GM23338 (cell line): ENCODE measurements around the gene APH1A.

Experiments used
- CREB1 ChIP-seq: fragments of 250-450 bp; sonication (Bioruptor Pico); IDR thresholded peaks from 2 replicates; pipeline ENCODE4 v1.5.0; 2020; ENCODE audit warnings: low read depth, mild to moderate bottlenecking, moderate library complexity
- CTCF ChIP-seq, 2 experiments: fragments of 200-600 bp in 1 of 2; sonication (generic) in 1 of 2; conservative IDR thresholded peaks; 2 replicates each; pipeline versions ENCODE4 v1.5.1 to v1.6.1; 2016 to 2017; ENCODE audit warnings: antibody characterized with exemption in 2 of 2, low read depth in 2 of 2, mild to moderate bottlenecking in 2 of 2, moderate library complexity in 1 of 2
- EZH2 ChIP-seq: fragments of 200-600 bp; sonication (generic); IDR thresholded peaks from one replicate; pipeline ENCODE4 v1.8.0; 2017; ENCODE audit warnings: antibody characterized with exemption, mild to moderate bottlenecking, low read depth; ENCODE audit not compliant: unreplicated experiment
- EZH2phosphoT487 ChIP-seq: fragments of 200-600 bp; sonication (generic); IDR thresholded peaks from one replicate; pipeline ENCODE4 v1.8.1; 2018; ENCODE audit warnings: antibody characterized with exemption; ENCODE audit not compliant: unreplicated experiment
- JUNB ChIP-seq: IDR thresholded peaks from one replicate; pipeline ENCODE4 v1.6.1; 2016; ENCODE audit warnings: antibody characterized with exemption; ENCODE audit not compliant: unreplicated experiment
- POLR2AphosphoS5 ChIP-seq: IDR thresholded peaks from 2 replicates; pipeline ENCODE4 v1.6.1; 2016; ENCODE audit warnings: antibody characterized with exemption, low read depth
- STAT1 ChIP-seq: IDR thresholded peaks from one replicate; pipeline ENCODE4 v1.6.1; 2016; ENCODE audit warnings: antibody characterized with exemption; ENCODE audit not compliant: unreplicated experiment
- ZNF331 ChIP-seq: fragments of 250-450 bp; sonication (Bioruptor Pico); IDR thresholded peaks from 2 replicates; pipeline ENCODE4 v1.5.0; 2020; ENCODE audit warnings: low read depth, mild to moderate bottlenecking, moderate library complexity
- ZNF462 ChIP-seq: fragments of 250-450 bp; sonication (Bioruptor Pico); IDR thresholded peaks from 2 replicates; pipeline ENCODE4 v1.5.0; 2020; ENCODE audit warnings: mild to moderate bottlenecking, moderate library complexity
- TF ChIP-seq, protein P1 (sequence below): IDR thresholded peaks from one replicate; pipeline ENCODE4 v1.6.1; 2018; ENCODE audit warnings: antibody characterized with exemption; ENCODE audit not compliant: unreplicated experiment
- TF ChIP-seq, protein P2 (sequence below): IDR thresholded peaks from 2 replicates; pipeline ENCODE4 v1.6.1; 2016; ENCODE audit warnings: antibody characterized with exemption

DNA sequence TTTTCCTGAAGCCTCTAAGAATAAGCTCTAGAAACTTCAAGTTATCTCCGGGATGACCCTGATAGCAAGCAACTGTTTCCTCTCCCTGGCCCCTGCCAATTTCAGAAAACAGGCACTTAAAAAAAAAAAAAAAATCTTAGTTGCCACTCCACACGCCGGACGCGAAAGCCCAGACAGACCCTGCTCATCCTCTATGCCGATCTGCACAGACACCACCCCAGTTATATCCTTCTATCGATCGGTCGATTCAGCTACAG is 34.6 kb downstream of the APH1A start:
- TF ChIP-seq, protein P1, sequence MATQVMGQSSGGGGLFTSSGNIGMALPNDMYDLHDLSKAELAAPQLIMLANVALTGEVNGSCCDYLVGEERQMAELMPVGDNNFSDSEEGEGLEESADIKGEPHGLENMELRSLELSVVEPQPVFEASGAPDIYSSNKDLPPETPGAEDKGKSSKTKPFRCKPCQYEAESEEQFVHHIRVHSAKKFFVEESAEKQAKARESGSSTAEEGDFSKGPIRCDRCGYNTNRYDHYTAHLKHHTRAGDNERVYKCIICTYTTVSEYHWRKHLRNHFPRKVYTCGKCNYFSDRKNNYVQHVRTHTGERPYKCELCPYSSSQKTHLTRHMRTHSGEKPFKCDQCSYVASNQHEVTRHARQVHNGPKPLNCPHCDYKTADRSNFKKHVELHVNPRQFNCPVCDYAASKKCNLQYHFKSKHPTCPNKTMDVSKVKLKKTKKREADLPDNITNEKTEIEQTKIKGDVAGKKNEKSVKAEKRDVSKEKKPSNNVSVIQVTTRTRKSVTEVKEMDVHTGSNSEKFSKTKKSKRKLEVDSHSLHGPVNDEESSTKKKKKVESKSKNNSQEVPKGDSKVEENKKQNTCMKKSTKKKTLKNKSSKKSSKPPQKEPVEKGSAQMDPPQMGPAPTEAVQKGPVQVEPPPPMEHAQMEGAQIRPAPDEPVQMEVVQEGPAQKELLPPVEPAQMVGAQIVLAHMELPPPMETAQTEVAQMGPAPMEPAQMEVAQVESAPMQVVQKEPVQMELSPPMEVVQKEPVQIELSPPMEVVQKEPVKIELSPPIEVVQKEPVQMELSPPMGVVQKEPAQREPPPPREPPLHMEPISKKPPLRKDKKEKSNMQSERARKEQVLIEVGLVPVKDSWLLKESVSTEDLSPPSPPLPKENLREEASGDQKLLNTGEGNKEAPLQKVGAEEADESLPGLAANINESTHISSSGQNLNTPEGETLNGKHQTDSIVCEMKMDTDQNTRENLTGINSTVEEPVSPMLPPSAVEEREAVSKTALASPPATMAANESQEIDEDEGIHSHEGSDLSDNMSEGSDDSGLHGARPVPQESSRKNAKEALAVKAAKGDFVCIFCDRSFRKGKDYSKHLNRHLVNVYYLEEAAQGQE: no peak
- no peak for TF ChIP-seq POLR2AphosphoS5
- no peak for TF ChIP-seq JUNB
- TF ChIP-seq CTCF (conservative IDR thresholded peaks at IDR 0.05; ENCODE audit: low read depth in 2 of 2): no peak
- TF ChIP-seq EZH2: no peak
- no peak for TF ChIP-seq CREB1 (CRISPR knock-in tag)
- TF ChIP-seq, protein P2, sequence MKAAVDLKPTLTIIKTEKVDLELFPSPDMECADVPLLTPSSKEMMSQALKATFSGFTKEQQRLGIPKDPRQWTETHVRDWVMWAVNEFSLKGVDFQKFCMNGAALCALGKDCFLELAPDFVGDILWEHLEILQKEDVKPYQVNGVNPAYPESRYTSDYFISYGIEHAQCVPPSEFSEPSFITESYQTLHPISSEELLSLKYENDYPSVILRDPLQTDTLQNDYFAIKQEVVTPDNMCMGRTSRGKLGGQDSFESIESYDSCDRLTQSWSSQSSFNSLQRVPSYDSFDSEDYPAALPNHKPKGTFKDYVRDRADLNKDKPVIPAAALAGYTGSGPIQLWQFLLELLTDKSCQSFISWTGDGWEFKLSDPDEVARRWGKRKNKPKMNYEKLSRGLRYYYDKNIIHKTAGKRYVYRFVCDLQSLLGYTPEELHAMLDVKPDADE: no peak
- no peak for TF ChIP-seq EZH2phosphoT487
- no peak for TF ChIP-seq ZNF462 (CRISPR knock-in tag)
- TF ChIP-seq ZNF331: no peak
- no peak for TF ChIP-seq STAT1
